PC-9 (cell line): ENCODE results near the gene TENM4. TPM values are rescaled to one million over a fixed set of nuclear protein-coding genes. Genes with fewer than 3 reads are reported as not detected.

Source experiments
- BruUV-seq: library from RNA; stranded (reverse); fragments of 400-500 nt; replicated peaks from 2 replicates; lab custom pipeline; 2021; lab: Mats Ljungman, UMichigan
- CTCF ChIA-PET: fragments of 300-600 bp; sonication (Branson Sonifier 250); formaldehyde crosslinking; loops from one replicate; lab custom pipeline; 2022; ENCODE audit warnings: antibody characterized with exemption; lab: Charles Lee
- POLR2A ChIA-PET: fragments of 300-600 bp; sonication (Branson Sonifier 250); formaldehyde crosslinking; loops from one replicate; lab custom pipeline; 2022; ENCODE audit warnings: antibody characterized with exemption; ENCODE audit not compliant: unreplicated experiment; lab: Charles Lee
- DNase-seq, 2 experiments: peaks; one replicate each; pipeline versions ENCODE4 v3.0.0 to v3.0.0-alpha.2; 2015 to 2022; ENCODE audit warnings: mixed read lengths in 1 of 2
- H2AFZ ChIP-seq: fragments of 200-600 bp; sonication (generic); 2 replicates; pipeline ENCODE4 v1.8.1; 2017; ENCODE audit warnings: antibody characterized with exemption
- H3F3A ChIP-seq: fragments of 200-600 bp; sonication (generic); 2 replicates; pipeline ENCODE4 v1.8.1; 2017; ENCODE audit warnings: antibody characterized with exemption, mild to moderate bottlenecking, low read depth; ENCODE audit not compliant: insufficient read depth
- H3K27ac ChIP-seq: fragments of 200-600 bp; sonication (generic); 2 replicates; pipeline ENCODE4 v1.6.1; 2016; ENCODE audit warnings: mixed run types
- H3K27me3 ChIP-seq: fragments of 200-600 bp; sonication (generic); 2 replicates; pipeline ENCODE4 v1.6.1; 2016; ENCODE audit warnings: low read depth, mixed run types; ENCODE audit not compliant: insufficient read depth
- H3K36me3 ChIP-seq: fragments of 200-600 bp; sonication (generic); 2 replicates; pipeline ENCODE4 v1.6.1; 2016; ENCODE audit warnings: low read depth, mixed run types
- H3K4me1 ChIP-seq: fragments of 200-600 bp; sonication (generic); replicated peaks from 2 replicates; pipeline ENCODE4 v1.6.1; 2016; ENCODE audit warnings: mixed run types; ENCODE audit not compliant: insufficient read depth
- H3K4me2 ChIP-seq: fragments of 200-600 bp; sonication (generic); 2 replicates; pipeline ENCODE4 v1.6.1; 2017; ENCODE audit warnings: mixed run types
- H3K4me3 ChIP-seq: fragments of 200-600 bp; sonication (generic); 2 replicates; pipeline ENCODE4 v1.6.1; 2016; ENCODE audit warnings: mixed run types
- H3K79me2 ChIP-seq: fragments of 200-600 bp; sonication (generic); 2 replicates; pipeline ENCODE4 v1.6.1; 2017; ENCODE audit warnings: low read depth, mixed run types
- H3K9me2 ChIP-seq: fragments of 200-600 bp; sonication (generic); 2 replicates; pipeline ENCODE4 v1.8.1; 2017; ENCODE audit warnings: mild to moderate bottlenecking; ENCODE audit not compliant: insufficient read depth
- H3K9me3 ChIP-seq: fragments of 200-600 bp; sonication (generic); 2 replicates; pipeline ENCODE4 v1.8.1; 2016; ENCODE audit warnings: low read depth; ENCODE audit not compliant: insufficient read depth
- H4K20me1 ChIP-seq: fragments of 200-600 bp; sonication (generic); 2 replicates; pipeline ENCODE4 v1.8.1; 2017; ENCODE audit not compliant: insufficient read depth
- EZH2 ChIP-seq: fragments of 200-600 bp; sonication (generic); IDR thresholded peaks from 2 replicates; pipeline ENCODE4 v1.8.0; 2017; ENCODE audit warnings: antibody characterized with exemption, low read depth
- intact Hi-C: fragments of 100-400 bp; cut with micrococcal nuclease; formaldehyde crosslinking; loops from one replicate; pipeline ENCODE4 v1.10.0; 2022; ENCODE audit not compliant: unreplicated experiment
- total RNA-seq: library from RNA; stranded (reverse); gene quantifications from 2 replicates; pipeline ENCODE4 v1.2.3, GENCODE V29; 2021
- TF ChIP-seq, protein P1 (sequence below): fragments of 200-600 bp; sonication (generic); conservative IDR thresholded peaks from 2 replicates; pipeline ENCODE4 v1.6.1; 2017; ENCODE audit warnings: mixed run types, antibody characterized with exemption, mild to moderate bottlenecking, moderate library complexity

Gene TENM4
- total RNA-seq, 1 experiment from 2014 or later, result not detected

GRCh38 chr11:79430280-79430679, 10.6 kb downstream of the TENM4 start:
- BruUV-seq, result no TSS peak
- ChIA-PET CTCF (no interaction called here), POLR2A (no interaction called here)
- TF ChIP-seq EZH2, result no peak
- TF ChIP-seq, protein P1, sequence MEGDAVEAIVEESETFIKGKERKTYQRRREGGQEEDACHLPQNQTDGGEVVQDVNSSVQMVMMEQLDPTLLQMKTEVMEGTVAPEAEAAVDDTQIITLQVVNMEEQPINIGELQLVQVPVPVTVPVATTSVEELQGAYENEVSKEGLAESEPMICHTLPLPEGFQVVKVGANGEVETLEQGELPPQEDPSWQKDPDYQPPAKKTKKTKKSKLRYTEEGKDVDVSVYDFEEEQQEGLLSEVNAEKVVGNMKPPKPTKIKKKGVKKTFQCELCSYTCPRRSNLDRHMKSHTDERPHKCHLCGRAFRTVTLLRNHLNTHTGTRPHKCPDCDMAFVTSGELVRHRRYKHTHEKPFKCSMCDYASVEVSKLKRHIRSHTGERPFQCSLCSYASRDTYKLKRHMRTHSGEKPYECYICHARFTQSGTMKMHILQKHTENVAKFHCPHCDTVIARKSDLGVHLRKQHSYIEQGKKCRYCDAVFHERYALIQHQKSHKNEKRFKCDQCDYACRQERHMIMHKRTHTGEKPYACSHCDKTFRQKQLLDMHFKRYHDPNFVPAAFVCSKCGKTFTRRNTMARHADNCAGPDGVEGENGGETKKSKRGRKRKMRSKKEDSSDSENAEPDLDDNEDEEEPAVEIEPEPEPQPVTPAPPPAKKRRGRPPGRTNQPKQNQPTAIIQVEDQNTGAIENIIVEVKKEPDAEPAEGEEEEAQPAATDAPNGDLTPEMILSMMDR, result no peak
- no peaks in the 10 kb centered on the region for H3K36me3 ChIP-seq
- H3K4me3 ChIP-seq, result no peak overlapping the region
- intact Hi-C loops, result no loop called here
- no peaks in the 10 kb centered on the region for H3K9me3 ChIP-seq
- H3K4me1 ChIP-seq, result peaks cover 13% of the 10 kb centered on the region
- H3F3A ChIP-seq, result no peaks in the 10 kb centered on the region
- H3K9me2 ChIP-seq, result no peaks in the 10 kb centered on the region
- H3K27ac ChIP-seq, result no peak overlapping the region
- no peak overlapping the region for H3K4me2 ChIP-seq
- H2AFZ ChIP-seq, result no peak overlapping the region
- peaks cover 2% of the 10 kb centered on the region; the same call in 1 of the 2 replicates for H3K27me3 ChIP-seq
- DNase-seq, result no peak
- no peaks in the 10 kb centered on the region for H4K20me1 ChIP-seq
- H3K79me2 ChIP-seq, result no peaks in the 10 kb centered on the region

GRCh38 chr11:79428406-79428805, 12.4 kb downstream of the TENM4 start:
- no peak for DNase-seq
- ChIA-PET POLR2A (no interaction called here), CTCF (no interaction called here)
- Histone ChIP-seq H3K9me3 (no peaks in the 10 kb centered on the region), H3K36me3 (no peaks in the 10 kb centered on the region), H3F3A (no peaks in the 10 kb centered on the region), H3K27ac (no peak overlapping the region), H3K79me2 (no peaks in the 10 kb centered on the region), H3K27me3 (no peaks in the 10 kb centered on the region), H2AFZ (no peak overlapping the region), H3K4me1 (peaks cover 13% of the 10 kb centered on the region), H4K20me1 (no peaks in the 10 kb centered on the region), H3K4me2 (no peak overlapping the region), H3K9me2 (no peaks in the 10 kb centered on the region), H3K4me3 (no peak overlapping the region)
- no TSS peak for BruUV-seq
- TF ChIP-seq, protein P1, result no peak
- TF ChIP-seq EZH2, result no peak
- intact Hi-C loops, result no loop called here

DNA sequence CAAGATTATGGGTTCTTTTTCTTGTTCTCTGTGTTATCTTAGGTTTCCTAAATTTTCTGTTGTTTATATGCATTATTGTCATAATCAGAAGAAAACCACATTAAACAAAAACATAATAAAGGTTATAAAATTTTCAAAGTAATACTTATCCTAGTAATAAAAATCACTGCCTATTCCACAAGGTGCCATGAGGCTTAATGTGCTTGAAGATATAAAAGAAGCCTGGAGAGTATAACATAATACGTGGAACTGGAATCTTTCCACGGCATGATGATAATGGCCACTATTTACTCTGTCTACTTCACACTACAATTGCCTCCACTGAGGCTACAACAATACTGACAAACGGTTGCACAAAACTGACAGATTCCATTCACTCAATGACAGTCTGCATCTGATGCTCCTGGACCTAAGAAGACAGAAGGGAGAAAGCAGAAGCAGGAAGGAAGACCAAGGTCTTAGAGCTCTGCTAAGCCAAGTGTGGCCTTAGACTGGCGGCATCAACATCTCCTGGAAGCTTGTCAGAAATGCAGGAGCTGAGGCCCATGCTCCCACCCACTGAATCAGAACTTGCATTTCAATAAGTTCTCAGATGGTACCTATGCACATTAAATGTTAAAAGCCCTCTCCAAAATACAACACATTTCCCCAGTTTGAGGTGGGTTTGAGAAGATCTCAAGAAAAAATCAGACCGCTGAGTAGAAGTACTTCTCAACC, 13.1 kb downstream of the TENM4 start:
- no peak for DNase-seq
- no peaks in the 10 kb centered on the region for H3K79me2 ChIP-seq
- CTCF ChIA-PET, result no interaction called here
- no peak for TF ChIP-seq EZH2
- TF ChIP-seq, protein P1, result no peak
- no TSS peak for BruUV-seq
- peaks cover 13% of the 10 kb centered on the region for H3K4me1 ChIP-seq
- no peak overlapping the region for H3K27ac ChIP-seq
- H3K4me3 ChIP-seq, result no peak overlapping the region
- no peaks in the 10 kb centered on the region for H3F3A ChIP-seq
- POLR2A ChIA-PET, result no interaction called here
- H2AFZ ChIP-seq, result no peak overlapping the region
- no peaks in the 10 kb centered on the region for H4K20me1 ChIP-seq
- no peaks in the 10 kb centered on the region for H3K36me3 ChIP-seq
- no peak overlapping the region for H3K4me2 ChIP-seq
- H3K9me2 ChIP-seq, result no peaks in the 10 kb centered on the region
- H3K27me3 ChIP-seq, result no peaks in the 10 kb centered on the region
- H3K9me3 ChIP-seq, result no peaks in the 10 kb centered on the region
- intact Hi-C loops, result no loop called here
